Naive thymus-derived CD8-positive, alpha-beta T cell (primary cell): Measurements from ENCODE around the gene GLB1L3. TPM values are rescaled to one million over a fixed set of nuclear protein-coding genes. Genes with fewer than 3 reads are reported as not detected.
A peak's percentile ranks its signal among the peaks of the same experiment; 100 is the strongest.

Source experiments
- ATAC-seq, 2 donors: fragments of 150-1000 bp; cut with Tn5 transposase in 1 of 2; sonication (Bioruptor Pico), chemical (Tn5 transposase) in 1 of 2; 1 replicate in 1 of 2; 2 replicates in 1 of 2; pipeline ENCODE4 v1.10.0; 2021; ENCODE audit warnings: mild to moderate bottlenecking in 2 of 2, moderate library complexity in 2 of 2
- POLR2A ChIA-PET: fragments of 350-600 bp; sonication (Branson Sonifier 250); formaldehyde crosslinking; loops from one replicate; lab custom pipeline; 2021; ENCODE audit warnings: antibody characterized with exemption; lab: Charles Lee
- DNase-seq, 10 donors: peaks; one replicate each; pipeline versions ENCODE4 v3.0.0 to v3.0.0-alpha.2; 2020 to 2022
- H3K27ac Mint-ChIP-seq, 10 donors: one replicate each; pipeline ENCODE4 v1.8.0; 2020 to 2022; ENCODE audit warnings: mild to moderate bottlenecking in 10 of 10, mixed read lengths in 10 of 10, moderate library complexity in 4 of 10, inconsistent platforms in 1 of 10
- H3K27me3 Mint-ChIP-seq, 5 donors: one replicate each; pipeline ENCODE4 v1.8.0; 2021 to 2022; ENCODE audit warnings: mixed read lengths in 5 of 5
- H3K36me3 Mint-ChIP-seq, 3 donors: one replicate each; pipeline ENCODE4 v1.8.0; 2020 to 2022; ENCODE audit warnings: mixed read lengths in 3 of 3, mild to moderate bottlenecking in 2 of 3, inconsistent platforms in 1 of 3
- H3K4me1 Mint-ChIP-seq, 4 donors: one replicate each; pipeline ENCODE4 v1.8.0; 2021 to 2022; ENCODE audit warnings: mixed read lengths in 4 of 4
- H3K4me3 Mint-ChIP-seq, 10 donors: one replicate each; pipeline ENCODE4 v1.8.0; 2020 to 2022; ENCODE audit warnings: mild to moderate bottlenecking in 10 of 10, mixed read lengths in 10 of 10, moderate library complexity in 6 of 10, inconsistent platforms in 1 of 10
- H3K9me3 Mint-ChIP-seq, 9 donors: one replicate each; pipeline ENCODE4 v1.8.0; 2020 to 2022; ENCODE audit warnings: mixed read lengths in 9 of 9, mild to moderate bottlenecking in 3 of 9, inconsistent platforms in 1 of 9, moderate library complexity in 1 of 9
- polyA plus RNA-seq, 3 donors: library from polyadenylated mRNA; unstranded; fragments of 300-500 nt; fragmentation: Illumina TruSeq; gene quantifications; one replicate each; pipeline ENCODE4 v1.2.3, GENCODE V29; 2021
- total RNA-seq, 8 experiments: library from RNA in 2 of 8; stranded (reverse) in 2 of 8; gene quantifications; one replicate each; pipeline ENCODE4 v1.2.3 and lab custom pipeline; 2021 to 2026

Gene GLB1L3
- total and polyA plus RNA-seq, 5 experiments from 2014 or later, result 1.2 to 2.5 (median 2.0) TPM

DNA sequence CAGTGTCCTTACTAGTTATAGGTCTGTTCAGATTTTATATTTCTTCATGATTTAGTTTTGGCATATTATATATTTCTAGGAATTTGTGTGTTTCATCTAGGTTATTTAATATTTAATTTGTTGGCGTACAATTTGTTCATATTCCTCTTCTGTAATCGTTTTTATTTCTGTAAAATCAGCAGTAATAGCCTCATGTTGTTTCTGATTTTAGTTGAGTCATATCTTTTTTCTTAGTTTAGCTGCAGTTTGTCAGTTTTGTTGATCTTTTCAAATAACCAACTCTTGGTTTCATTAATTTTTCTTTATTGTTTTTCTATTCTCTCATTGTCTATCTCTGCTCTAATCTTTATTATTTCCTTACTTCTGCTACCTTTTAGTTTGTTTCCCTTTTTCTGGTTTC lies 75.9 kb downstream of the GLB1L3 start:
- Mint-ChIP-seq H3K4me1 (peaks cover 4 to 15% (median 8%) of the 10 kb centered on the region in 4 donors), H3K36me3 (peaks cover 0 to 4% (median 0%) of the 10 kb centered on the region in 3 donors), H3K9me3 (peaks cover 0 to 11% (median 0%) of the 10 kb centered on the region in 9 donors), H3K27me3 (peaks cover 0 to 2% (median 0%) of the 10 kb centered on the region in 5 donors), H3K27ac (no peak overlapping the region), H3K4me3 (no peak overlapping the region)
- no peak for ATAC-seq
- POLR2A ChIA-PET, result no interaction called here
- no peak for DNase-seq

DNA sequence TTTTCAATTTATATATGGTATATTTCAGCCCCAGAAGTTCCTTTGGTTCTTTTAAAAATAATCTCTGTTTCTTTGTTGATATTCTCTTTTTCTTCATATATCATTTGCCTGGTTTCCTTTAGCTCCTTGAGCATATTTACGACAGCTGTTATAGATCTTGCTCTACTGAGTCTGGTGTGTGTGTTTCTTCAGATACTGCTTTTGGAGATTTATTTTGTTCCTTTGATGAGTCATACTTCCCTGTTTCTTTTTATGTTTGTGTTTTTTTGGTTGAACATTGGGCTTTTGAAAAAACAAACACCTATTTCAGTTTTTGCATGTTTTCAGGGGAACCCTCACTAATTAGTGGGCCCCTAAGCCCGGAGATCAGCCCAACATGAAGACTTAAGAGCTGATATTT lies 79.0 kb downstream of the GLB1L3 start:
- POLR2A ChIA-PET, result interaction anchor here (0.5 kb wide), 1 partner anchor 76 kb away, joined by 6 read pairs; no protein-coding TSS in a partner anchor
- Mint-ChIP-seq H3K4me1 (peaks cover 3 to 9% (median 6%) of the 10 kb centered on the region in 4 donors), H3K36me3 (peaks cover 0 to 4% (median 1%) of the 10 kb centered on the region in 3 donors), H3K27me3 (peaks cover 0 to 12% (median 4%) of the 10 kb centered on the region in 5 donors), H3K4me3 (no peak overlapping the region), H3K9me3 (peaks cover 0 to 11% (median 0%) of the 10 kb centered on the region in 9 donors), H3K27ac (no peak overlapping the region)
- DNase-seq, result no peak
- ATAC-seq, result no peak

DNA sequence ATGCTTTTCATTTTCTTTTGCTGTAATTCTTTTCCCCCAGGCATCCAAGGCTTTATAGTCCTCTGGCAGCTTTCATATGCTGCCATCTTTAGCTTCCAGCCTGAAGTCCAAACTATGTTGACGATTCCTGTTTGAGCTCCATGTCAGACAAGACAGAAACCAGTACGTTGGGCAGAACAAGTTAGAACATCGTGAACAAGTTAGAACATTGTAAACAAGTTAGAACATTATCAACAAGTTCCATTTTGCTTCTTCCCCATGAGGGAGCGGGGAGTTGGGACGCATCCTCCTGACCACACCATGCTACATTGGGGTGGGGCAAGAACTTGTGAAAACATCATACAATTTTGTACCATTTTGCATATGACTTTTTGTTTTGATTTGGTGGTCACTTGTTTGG lies 79.5 kb downstream of the GLB1L3 start:
- peaks cover 0 to 11% (median 0%) of the 10 kb centered on the region in 9 donors for H3K9me3 Mint-ChIP-seq
- H3K27me3 Mint-ChIP-seq, result peaks cover 0 to 14% (median 5%) of the 10 kb centered on the region in 5 donors
- H3K36me3 Mint-ChIP-seq, result peaks cover 0 to 4% (median 2%) of the 10 kb centered on the region in 3 donors
- ATAC-seq, result no peak
- DNase-seq, result no peak
- peaks cover 5 to 9% (median 7%) of the 10 kb centered on the region in 4 donors for H3K4me1 Mint-ChIP-seq
- POLR2A ChIA-PET, result interaction anchor here (0.5 kb wide), 1 partner anchor 76 kb away, joined by 6 read pairs; no protein-coding TSS in a partner anchor
- H3K4me3 Mint-ChIP-seq, result no peak overlapping the region
- H3K27ac Mint-ChIP-seq, result no peak overlapping the region

DNA sequence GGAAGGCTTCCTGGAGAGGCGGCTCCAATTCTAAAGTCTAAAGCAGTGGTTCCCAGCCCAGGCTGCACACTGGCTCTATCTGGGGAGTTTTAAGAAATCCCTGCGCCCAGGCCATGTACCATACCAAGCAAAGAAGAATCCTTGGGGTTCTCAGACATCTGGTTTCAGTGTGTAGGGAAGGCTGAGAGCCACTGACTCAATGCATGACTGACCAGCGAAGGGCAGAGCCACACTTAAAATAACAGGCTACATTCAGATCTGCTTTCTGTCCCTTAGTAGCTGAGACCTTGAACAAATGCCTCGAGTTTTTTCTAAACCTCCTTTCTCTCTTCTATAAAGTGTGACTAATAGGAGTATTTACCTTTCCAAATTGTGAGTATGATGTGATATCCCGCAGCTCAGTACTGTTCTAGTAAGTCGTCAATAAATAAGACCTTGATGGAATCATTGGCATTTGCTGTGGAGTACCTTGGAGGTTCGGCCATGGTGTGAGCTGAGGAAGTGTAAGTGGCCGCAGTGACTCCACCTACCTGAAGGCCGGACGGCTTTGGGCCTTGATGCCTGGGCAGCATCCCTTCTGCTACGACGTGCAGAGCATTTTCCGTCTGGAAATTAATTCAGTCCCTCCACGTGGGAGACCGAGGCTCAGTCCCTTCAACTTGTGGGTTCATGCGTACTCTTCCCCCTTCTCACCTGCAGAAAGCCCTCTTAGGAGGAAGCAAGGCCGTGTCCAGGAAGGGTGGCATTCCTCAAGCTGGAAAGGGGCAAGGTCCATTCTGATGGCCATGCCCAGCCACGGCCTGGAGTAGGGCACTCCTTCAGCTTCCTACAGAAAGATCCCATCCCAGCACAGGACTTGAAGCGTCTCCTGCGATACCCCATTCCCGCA lies 80.7 kb downstream of the GLB1L3 start:
- POLR2A ChIA-PET, result no interaction called here
- no peak overlapping the region for H3K4me3 Mint-ChIP-seq
- peaks cover 3 to 17% (median 11%) of the 10 kb centered on the region in 5 donors for H3K27me3 Mint-ChIP-seq
- H3K36me3 Mint-ChIP-seq, result peaks cover 0 to 4% (median 2%) of the 10 kb centered on the region in 3 donors
- H3K4me1 Mint-ChIP-seq, result peaks cover 6 to 14% (median 9%) of the 10 kb centered on the region in 4 donors
- H3K27ac Mint-ChIP-seq, result no peak overlapping the region
- DNase-seq, result no peak
- H3K9me3 Mint-ChIP-seq, result peaks cover 0 to 11% (median 0%) of the 10 kb centered on the region in 9 donors
- ATAC-seq, result no peak

DNA sequence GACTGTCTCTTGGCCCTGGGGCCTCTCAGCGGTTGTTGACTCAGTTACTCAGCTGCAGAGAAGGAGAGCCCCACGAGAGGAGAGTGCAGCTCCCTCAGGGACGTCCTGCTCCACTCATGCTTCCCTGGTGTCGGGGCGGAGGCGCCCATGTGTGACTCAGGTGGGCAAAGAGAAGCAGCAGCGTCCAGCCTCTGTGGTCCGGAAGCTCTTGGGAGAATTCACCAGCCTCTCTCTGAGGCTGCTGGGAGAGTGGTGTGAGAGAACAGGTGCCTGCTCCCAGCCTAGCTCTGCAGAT lies 81.3 kb downstream of the GLB1L3 start:
- Mint-ChIP-seq H3K4me3 (no peak overlapping the region), H3K9me3 (peaks cover 0 to 11% (median 0%) of the 10 kb centered on the region in 9 donors), H3K36me3 (peaks cover 0 to 4% (median 2%) of the 10 kb centered on the region in 3 donors), H3K27ac (no peak overlapping the region), H3K4me1 (peaks cover 8 to 16% (median 12%) of the 10 kb centered on the region in 4 donors), H3K27me3 (peaks cover 4 to 21% (median 14%) of the 10 kb centered on the region in 5 donors)
- POLR2A ChIA-PET, result no interaction called here
- no peak for DNase-seq
- no peak for ATAC-seq

DNA sequence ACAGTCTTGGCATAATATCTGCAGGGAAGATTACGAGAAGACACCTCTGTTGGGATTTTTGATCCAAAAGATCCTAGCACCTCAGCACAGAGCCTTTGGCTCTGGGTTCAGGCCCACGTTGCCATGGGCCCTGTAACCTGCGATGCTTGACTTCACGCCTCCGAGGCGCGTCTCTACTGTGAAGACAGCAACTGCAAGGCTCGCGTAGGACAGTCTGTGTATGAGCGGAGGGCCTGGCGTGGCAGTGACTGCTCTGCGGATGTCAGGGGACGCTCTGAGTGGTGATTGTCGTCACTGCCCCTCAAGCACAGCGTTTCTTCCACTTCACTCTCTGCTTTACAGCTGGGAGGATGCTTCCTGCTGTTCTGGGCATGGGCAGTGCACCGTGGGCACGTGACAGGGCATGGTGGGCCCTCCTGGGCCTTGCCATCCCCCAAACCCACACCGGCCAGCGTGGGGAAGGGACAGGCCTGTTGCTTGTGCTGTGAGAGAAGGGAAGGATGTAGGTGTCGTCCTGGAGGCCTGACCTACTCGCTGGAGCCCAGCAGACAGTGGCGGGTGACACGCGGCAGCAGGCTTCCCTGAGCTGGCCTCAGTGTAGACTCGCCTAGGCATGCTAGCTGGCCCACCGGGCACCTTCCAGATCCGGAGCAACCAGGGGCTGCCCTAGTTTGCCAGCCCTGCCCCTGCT lies 82.1 kb downstream of the GLB1L3 start:
- POLR2A ChIA-PET, result no interaction called here

DNA sequence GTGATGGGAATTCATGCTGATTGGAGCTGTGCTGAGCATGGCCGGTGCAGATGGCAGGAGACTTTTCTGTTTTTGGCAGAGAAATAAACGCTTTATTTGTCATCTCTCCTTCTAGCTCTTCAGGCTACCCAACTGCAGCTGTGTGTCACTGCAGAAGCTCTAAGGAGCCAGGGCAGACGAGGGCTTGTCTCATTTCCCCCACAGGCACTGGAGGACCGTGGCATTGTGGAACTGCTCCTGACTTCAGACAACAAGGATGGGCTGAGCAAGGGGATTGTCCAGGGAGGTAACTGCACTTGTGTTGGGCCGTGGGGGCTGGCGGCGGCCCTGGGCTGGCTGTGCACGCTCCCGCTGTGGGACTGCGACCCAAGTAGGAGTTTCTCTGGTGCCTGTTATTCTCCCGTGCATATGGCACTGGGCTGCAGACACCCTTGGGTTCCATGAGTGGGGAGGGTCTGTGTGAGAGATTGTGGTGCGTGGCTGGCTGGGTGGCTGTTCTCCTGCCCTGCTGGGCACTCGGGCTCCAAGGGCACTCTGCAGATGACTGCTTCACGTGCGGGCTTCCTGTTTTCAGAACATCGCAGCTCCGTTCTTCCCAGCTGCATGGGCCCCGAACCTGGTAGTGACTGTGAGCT lies 82.8 kb downstream of the GLB1L3 start:
- peaks cover 8 to 16% (median 12%) of the 10 kb centered on the region in 4 donors for H3K4me1 Mint-ChIP-seq
- POLR2A ChIA-PET, result no interaction called here
- H3K27ac Mint-ChIP-seq, result no peak overlapping the region

More for the DNA sequence above, 82.1 kb downstream of the GLB1L3 start:
- H3K36me3 Mint-ChIP-seq, result peaks cover 0 to 4% (median 2%) of the 10 kb centered on the region in 3 donors
- H3K4me3 Mint-ChIP-seq, result no peak overlapping the region
- peaks cover 0 to 11% (median 0%) of the 10 kb centered on the region in 9 donors for H3K9me3 Mint-ChIP-seq
- ATAC-seq, result no peak
- H3K27ac Mint-ChIP-seq, result no peak overlapping the region
- H3K4me1 Mint-ChIP-seq, result peaks cover 8 to 16% (median 12%) of the 10 kb centered on the region in 4 donors
- peak in 1 of 10 donors; percentile 46 for DNase-seq
- H3K27me3 Mint-ChIP-seq, result peaks cover 4 to 21% (median 14%) of the 10 kb centered on the region in 5 donors

DNA sequence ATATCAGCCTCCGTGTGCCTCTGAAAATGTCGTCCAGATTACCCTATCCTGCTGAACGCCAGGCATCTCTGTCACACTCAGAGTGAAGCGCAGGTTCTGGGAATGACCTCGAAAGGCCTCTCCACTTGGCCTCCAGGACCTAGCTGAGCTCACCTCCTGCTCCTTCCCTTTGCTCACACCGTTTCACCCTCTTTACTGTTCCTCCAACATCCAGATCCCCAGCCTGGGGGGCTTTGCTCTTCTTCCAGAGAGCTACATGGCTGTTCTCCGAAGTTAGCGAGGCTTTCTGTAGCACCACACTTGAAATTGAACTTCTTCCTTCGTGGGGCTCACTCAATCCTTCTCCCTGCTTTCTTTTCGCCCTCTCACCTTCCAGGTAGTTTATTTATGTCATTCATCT lies 83.5 kb downstream of the GLB1L3 start:
- no peak overlapping the region for H3K27ac Mint-ChIP-seq
- POLR2A ChIA-PET, result no interaction called here

More for the DNA sequence above, 82.8 kb downstream of the GLB1L3 start:
- no peak for ATAC-seq
- Mint-ChIP-seq H3K4me3 (no peak overlapping the region), H3K36me3 (peaks cover 0 to 2% (median under 1%) of the 10 kb centered on the region in 3 donors), H3K9me3 (peaks cover 0 to 6% (median 0%) of the 10 kb centered on the region in 9 donors), H3K27me3 (peaks cover 4 to 22% (median 14%) of the 10 kb centered on the region in 5 donors)
- DNase-seq, result peak in 1 of 10 donors; percentile 51

DNA sequence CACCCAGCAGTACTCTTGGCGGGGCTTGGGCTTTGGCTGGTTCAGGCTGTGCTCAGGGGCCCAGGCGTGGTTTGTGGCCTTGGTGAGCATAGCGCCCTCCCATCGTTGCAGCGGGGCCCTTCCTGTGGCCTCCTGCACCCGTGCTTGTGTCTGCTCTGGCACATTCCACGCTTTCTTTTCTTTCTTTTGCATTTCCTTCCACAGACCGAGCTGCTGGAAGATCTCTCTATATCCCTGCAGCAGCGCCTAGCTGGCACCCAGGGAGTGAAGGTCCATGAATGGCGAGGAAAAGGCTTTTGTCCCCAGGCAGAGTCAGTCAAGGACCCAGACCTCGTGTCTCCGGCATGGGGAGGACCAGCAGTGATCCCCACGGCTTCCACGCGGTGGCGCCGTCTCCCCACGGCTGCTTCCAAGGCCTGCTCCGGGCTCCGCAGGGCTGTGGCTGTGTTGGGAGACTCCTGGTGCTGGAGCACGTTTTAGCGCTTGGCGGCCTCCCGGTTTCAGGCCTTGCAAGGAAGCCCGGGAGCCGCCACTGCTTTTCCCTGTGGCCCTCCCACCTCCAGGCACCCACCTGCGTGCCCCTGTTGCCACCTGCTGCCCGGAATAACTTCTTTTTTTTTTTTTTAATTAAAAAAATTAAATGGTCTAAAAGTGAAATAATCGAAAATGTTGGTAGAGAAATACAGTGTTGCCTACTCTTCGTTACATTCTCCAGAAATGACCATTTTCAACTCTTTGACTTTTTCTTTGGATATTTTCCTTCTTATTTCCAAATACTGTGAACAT lies 84.1 kb downstream of the GLB1L3 start:
- peaks cover 4 to 22% (median 14%) of the 10 kb centered on the region in 5 donors for H3K27me3 Mint-ChIP-seq
- peaks cover 8 to 16% (median 12%) of the 10 kb centered on the region in 4 donors for H3K4me1 Mint-ChIP-seq
- POLR2A ChIA-PET, result no interaction called here
- H3K4me3 Mint-ChIP-seq, result peak overlapping the region in 7 of 10 donors; percentile 18 to 64 (median 45)
- ATAC-seq, result peak; percentile 85 to 87
- DNase-seq, result peak; percentile 32 to 77 (median 56)
- peaks cover 0 to 2% (median 0%) of the 10 kb centered on the region in 3 donors for H3K36me3 Mint-ChIP-seq
- peaks cover 0 to under 1% (median 0%) of the 10 kb centered on the region in 9 donors for H3K9me3 Mint-ChIP-seq
- H3K27ac Mint-ChIP-seq, result peak overlapping the region in 1 of 10 donors; percentile 50

More for the DNA sequence above, 83.5 kb downstream of the GLB1L3 start:
- ATAC-seq (no peak), DNase-seq (no peak)
- peaks cover 0 to 2% (median 0%) of the 10 kb centered on the region in 3 donors for H3K36me3 Mint-ChIP-seq
- peak overlapping the region in 5 of 10 donors; percentile 38 to 64 (median 56) for H3K4me3 Mint-ChIP-seq
- peaks cover 0 to 6% (median 0%) of the 10 kb centered on the region in 9 donors for H3K9me3 Mint-ChIP-seq
- peaks cover 4 to 22% (median 14%) of the 10 kb centered on the region in 5 donors for H3K27me3 Mint-ChIP-seq
- peaks cover 8 to 16% (median 12%) of the 10 kb centered on the region in 4 donors for H3K4me1 Mint-ChIP-seq

DNA sequence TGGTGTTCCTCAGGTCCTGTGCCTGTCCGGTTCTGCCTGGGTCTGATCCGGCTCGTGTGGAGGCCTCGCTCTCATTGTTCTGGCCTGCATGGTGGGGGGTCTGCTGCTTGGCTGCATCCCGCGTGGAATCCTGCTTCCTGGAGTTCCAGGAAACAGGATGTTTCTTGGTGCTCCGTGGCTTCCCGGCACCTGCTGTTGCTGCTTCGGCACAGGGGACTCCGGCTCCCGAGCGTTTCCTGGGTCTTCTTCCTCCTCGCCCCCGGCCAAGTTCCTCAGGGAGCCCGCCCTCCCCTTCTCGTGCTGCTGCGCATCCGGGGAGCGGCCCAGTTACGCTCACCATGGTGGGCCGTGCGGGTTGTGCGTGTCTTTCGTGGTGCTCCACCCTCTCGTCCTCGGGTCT lies 85.5 kb downstream of the GLB1L3 start:
- POLR2A ChIA-PET, result interaction anchor here (0.6 kb wide), 1 partner anchor 40 kb away, joined by 3 read pairs; no protein-coding TSS in a partner anchor
- Mint-ChIP-seq H3K36me3 (peaks cover 0 to 2% (median 0%) of the 10 kb centered on the region in 3 donors), H3K27ac (peak overlapping the region in 1 of 10 donors; percentile 23), H3K27me3 (peaks cover 4 to 22% (median 14%) of the 10 kb centered on the region in 5 donors), H3K9me3 (no peaks in the 10 kb centered on the region), H3K4me3 (peak overlapping the region in 2 of 10 donors; percentile 22 to 26), H3K4me1 (peaks cover 8 to 16% (median 12%) of the 10 kb centered on the region in 4 donors)
- ATAC-seq (no peak), DNase-seq (no peak)

DNA sequence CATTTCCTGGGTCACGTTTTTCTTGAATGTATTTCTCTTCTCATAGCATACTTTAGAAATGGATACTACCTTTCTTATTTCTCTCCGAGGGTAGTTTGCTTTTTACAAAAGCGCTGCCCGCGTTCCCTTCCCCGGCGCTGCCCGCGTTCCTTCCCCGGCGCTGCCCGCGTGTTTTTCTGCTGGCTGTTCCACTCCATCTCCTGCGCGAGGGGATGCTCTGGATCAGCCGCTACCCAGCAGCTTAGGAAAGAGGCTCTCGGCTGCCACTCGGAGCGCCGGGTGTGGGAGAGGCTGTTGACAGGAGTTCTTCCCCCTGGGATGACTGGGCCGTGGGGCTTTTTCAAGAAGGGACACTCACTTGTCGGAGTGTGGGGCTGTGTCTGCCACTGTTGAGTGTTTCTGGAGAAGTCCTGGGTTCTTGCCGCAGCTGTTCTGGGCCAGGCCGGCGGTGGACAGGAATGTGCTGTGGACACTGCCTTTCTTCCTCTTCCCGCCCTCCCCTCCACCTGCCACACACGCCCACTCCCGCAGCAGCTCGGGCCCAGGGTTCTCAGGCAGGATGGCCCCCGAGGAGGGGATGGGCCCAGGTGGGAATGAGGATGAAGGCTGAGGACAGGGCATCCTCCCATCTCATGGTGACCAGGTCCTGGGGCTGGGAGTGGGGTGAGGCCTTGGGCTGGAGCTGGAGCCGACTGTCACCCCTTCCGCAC lies 86.2 kb downstream of the GLB1L3 start:
- peaks cover 4 to 21% (median 14%) of the 10 kb centered on the region in 5 donors for H3K27me3 Mint-ChIP-seq
- H3K36me3 Mint-ChIP-seq, result peaks cover 0 to 2% (median 0%) of the 10 kb centered on the region in 3 donors
- peak overlapping the region in 2 of 10 donors; percentile 26 to 42 for H3K4me3 Mint-ChIP-seq
- ATAC-seq (no peak), DNase-seq (no peak)
- H3K4me1 Mint-ChIP-seq, result peaks cover 8 to 16% (median 12%) of the 10 kb centered on the region in 4 donors
- no peaks in the 10 kb centered on the region for H3K9me3 Mint-ChIP-seq
- H3K27ac Mint-ChIP-seq, result peak overlapping the region in 1 of 10 donors; percentile 23
- POLR2A ChIA-PET, result interaction anchor here (0.6 kb wide), 1 partner anchor 39 kb away, joined by 3 read pairs; no protein-coding TSS in a partner anchor
